Endothelial cell of umbilical vein (primary cell): ENCODE results near the gene SMARCA2. TPM values are rescaled to one million over a fixed set of nuclear protein-coding genes. Genes with fewer than 3 reads are reported as not detected.
A peak's percentile ranks its signal among the peaks of the same experiment; 100 is the strongest.

Experiments used
- BruUV-seq: library from RNA; stranded (reverse); fragments of 400-500 nt; replicated peaks from 2 replicates; lab custom pipeline; 2021; lab: Mats Ljungman, UMichigan
- CTCF ChIA-PET: fragments of 300-600, 350-600 bp; sonication (Branson Sonifier 250); formaldehyde crosslinking; loops from one replicate; lab custom pipeline; 2021; ENCODE audit warnings: antibody characterized with exemption, inconsistent platforms; lab: Charles Lee
- POLR2A ChIA-PET: fragments of 300-600, 350-600 bp; sonication (Branson Sonifier 250); formaldehyde crosslinking; loops from one replicate; lab custom pipeline; 2021; ENCODE audit warnings: antibody characterized with exemption, inconsistent platforms; lab: Charles Lee
- DNase-seq: peaks from one replicate; pipeline ENCODE4 v3.0.0-alpha.2; 2011; ENCODE audit warnings: low read depth, low spot score
- FAIRE-seq: peaks from 2 replicates; lab custom pipeline; 2011; peaks lifted over from hg19 to GRCh38; lab: Jason Lieb, UNC
- H2AFZ ChIP-seq: 2 replicates; pipeline ENCODE4 v1.6.0; 2012; ENCODE audit warnings: low read depth, low read length, control low read depth, inconsistent platforms
- H3K27ac ChIP-seq: 2 replicates; pipeline ENCODE4 v1.5.1; 2011; ENCODE audit warnings: low read depth, mild to moderate bottlenecking, control low read depth, low read length, moderate library complexity; ENCODE audit not compliant: insufficient read depth
- H3K27me3 ChIP-seq, 2 experiments: 2 replicates each; pipeline versions ENCODE4 v1.6.0 to v1.6.1; 2011; ENCODE audit warnings: low read length in 2 of 2, mixed read lengths in 1 of 2; ENCODE audit not compliant: control insufficient read depth in 2 of 2, insufficient read depth in 2 of 2
- H3K36me3 ChIP-seq, 2 experiments: 2 replicates in 1 of 2; 3 replicates in 1 of 2; pipeline ENCODE4 v1.5.1; 2011; ENCODE audit warnings: low read length in 2 of 2, mild to moderate bottlenecking in 1 of 2, moderate library complexity in 1 of 2; ENCODE audit not compliant: control insufficient read depth in 2 of 2, insufficient read depth in 2 of 2; ENCODE audit errors: extremely low read depth in 1 of 2
- H3K4me1 ChIP-seq: 3 replicates; pipeline ENCODE4 v1.5.1; 2011; ENCODE audit warnings: mild to moderate bottlenecking, low read length; ENCODE audit not compliant: control insufficient read depth, insufficient read depth; ENCODE audit errors: extremely low read depth
- H3K4me2 ChIP-seq: 2 replicates; pipeline ENCODE4 v1.6.1; 2011; ENCODE audit warnings: low read length, control low read depth, mixed read lengths; ENCODE audit not compliant: insufficient read depth
- H3K4me3 ChIP-seq, 3 experiments: fragments of 200-600 bp in 1 of 3; sonication (generic), shearing (Covaris generic) in 1 of 3; replicated peaks in 1 of 3; 2 replicates each; pipeline ENCODE4 v1.5.1; 2011 to 2016; ENCODE audit warnings: control low read depth in 3 of 3, low read length in 3 of 3, mild to moderate bottlenecking in 2 of 3, inconsistent platforms in 1 of 3, low read depth in 1 of 3, moderate library complexity in 1 of 3; ENCODE audit not compliant: insufficient read depth in 1 of 3
- H3K79me2 ChIP-seq: 2 replicates; pipeline ENCODE4 v1.6.0; 2012; ENCODE audit warnings: low read length, inconsistent platforms; ENCODE audit not compliant: control insufficient read depth, insufficient read depth
- H3K9ac ChIP-seq: replicated peaks from 2 replicates; pipeline ENCODE3; 2011; ENCODE audit warnings: low read length, control low read depth; ENCODE audit not compliant: insufficient read depth; ENCODE audit errors: extremely low read depth
- H3K9me1 ChIP-seq: replicated peaks from 3 replicates; pipeline ENCODE4 v1.6.0; 2011; ENCODE audit warnings: mild to moderate bottlenecking, low read length; ENCODE audit not compliant: control insufficient read depth, insufficient read depth; ENCODE audit errors: extremely low read depth
- H3K9me3 ChIP-seq: replicated peaks from 2 replicates; pipeline ENCODE4 v1.5.1; 2012; ENCODE audit warnings: low read length, inconsistent platforms; ENCODE audit not compliant: control insufficient read depth, insufficient read depth
- H4K20me1 ChIP-seq: replicated peaks from 2 replicates; pipeline ENCODE3; 2011; ENCODE audit warnings: mild to moderate bottlenecking, low read length; ENCODE audit not compliant: control insufficient read depth, insufficient read depth; ENCODE audit errors: extremely low read depth
- CTCF ChIP-seq, 2 donors: IDR thresholded peaks; 1 replicate in 1 of 2; 2 replicates in 1 of 2; pipeline ENCODE4 v1.5.1; 2011; ENCODE audit warnings: low read length in 2 of 2, mild to moderate bottlenecking in 2 of 2, moderate library complexity in 2 of 2, control low read depth in 1 of 2, inconsistent platforms in 1 of 2, low read depth in 1 of 2; ENCODE audit not compliant: insufficient read depth in 1 of 2; ENCODE audit errors: extremely low read depth in 1 of 2
- EZH2 ChIP-seq: IDR thresholded peaks from 2 replicates; pipeline ENCODE4 v1.6.1; 2012; ENCODE audit warnings: borderline replicate concordance, low read depth, mild to moderate bottlenecking, moderate library complexity, low read length, inconsistent platforms; ENCODE audit not compliant: severe bottlenecking
- FOS ChIP-seq: IDR thresholded peaks from 2 replicates; pipeline ENCODE4 v1.6.1; 2011; ENCODE audit warnings: mild to moderate bottlenecking, low read length, moderate library complexity, borderline replicate concordance; ENCODE audit not compliant: insufficient read depth
- GATA2 ChIP-seq: IDR thresholded peaks from 2 replicates; pipeline ENCODE4 v1.7.0; 2011; ENCODE audit warnings: low read depth, mild to moderate bottlenecking, moderate library complexity, mixed read lengths, low read length; ENCODE audit not compliant: insufficient read length, insufficient read depth
- JUN ChIP-seq: IDR thresholded peaks from 2 replicates; pipeline ENCODE4 v1.6.1; 2011; ENCODE audit warnings: borderline replicate concordance, low read depth; ENCODE audit not compliant: insufficient read length, insufficient read depth
- MAX ChIP-seq: IDR thresholded peaks from 2 replicates; pipeline ENCODE4 v1.6.1; 2011; ENCODE audit not compliant: insufficient read depth, insufficient read length
- MYC ChIP-seq: IDR thresholded peaks from one replicate; pipeline ENCODE4 v1.6.1; 2011; ENCODE audit warnings: mild to moderate bottlenecking, low read depth, low read length
- POLR2A ChIP-seq: IDR thresholded peaks from 2 replicates; pipeline ENCODE4 v1.6.1; 2012; ENCODE audit warnings: low read depth, mild to moderate bottlenecking, control low read depth, low read length
- POLR2AphosphoS5 ChIP-seq: IDR thresholded peaks from 2 replicates; pipeline ENCODE4 v1.6.1; 2012; ENCODE audit warnings: low read depth, mild to moderate bottlenecking, control low read depth, low read length, moderate library complexity; ENCODE audit not compliant: insufficient read depth
- dilution Hi-C: fragments of 300-500 bp; cut with MboI; formaldehyde crosslinking; loops from one replicate; pipeline ENCODE4 v1.15.0; 2019; ENCODE audit warnings: low sequenced_read_pairs; ENCODE audit not compliant: extremely low pct_ligation_motif_present
- intact Hi-C: fragments of 100-400 bp; cut with micrococcal nuclease; formaldehyde crosslinking; loops from one replicate; pipeline ENCODE4 v1.10.0; 2022
- polyA plus RNA-seq, 4 experiments: library from polyadenylated mRNA; depleted of rRNA in 3 of 4; stranded (reverse) in 3 of 4; unstranded in 1 of 4; fragments of >200 nt; gene quantifications; 2 replicates each; pipeline versions ENCODE4 v1.2.1 to v1.2.3, GENCODE V29; 2011 to 2012; ENCODE audit warnings: missing spikeins in 1 of 4
- total RNA-seq: library from RNA; stranded (reverse); gene quantifications from 2 replicates; pipeline ENCODE4 v1.2.3, GENCODE V29; 2021

SMARCA2 gene
- total and polyA plus RNA-seq, 2 donors (not counting 3 experiments of a cell fraction or from before 2014, with no cell fraction given) = 54.5 to 79.9 TPM

- intact Hi-C loops (no loop called here), dilution Hi-C loops (no loop called here)
- Histone ChIP-seq H3K9ac (no peak overlapping the region), H2AFZ (no peak overlapping the region), H3K9me1 (no peaks in the 10 kb centered on the region), H4K20me1 (no peaks in the 10 kb centered on the region), H3K27ac (no peak overlapping the region), H3K79me2 (no peaks in the 10 kb centered on the region), H3K27me3 (no peaks in the 10 kb centered on the region), H3K4me1 (peaks cover 11% of the 10 kb centered on the region), H3K4me3 (no peak overlapping the region), H3K9me3 (no peaks in the 10 kb centered on the region), H3K36me3 (peaks cover 2 to 11% of the 10 kb centered on the region in 2 experiments), H3K4me2 (no peak overlapping the region)
- ChIA-PET CTCF (interaction anchor here (1.0 to 2.1 kb wide), 3 partner anchors 9 to 22 kb away, joined by 3 to 8 read pairs (median 3); no protein-coding TSS in a partner anchor), POLR2A (no interaction called here)
- TF ChIP-seq POLR2AphosphoS5 (no peak), MYC (no peak), FOS (peak; percentile 41), MAX (no peak), POLR2A (no peak), GATA2 (no peak)
- BruUV-seq = no TSS peak
- peak; percentile 31 for DNase-seq
- peak; percentile 67 for FAIRE-seq
Observed at GRCh38 chr9:2093920-2094597, 78.9 kb downstream of the SMARCA2 start.

- DNase-seq (no peak), FAIRE-seq (no peak)
- Histone ChIP-seq H3K27me3 (no peaks in the 10 kb centered on the region), H3K27ac (no peak overlapping the region), H3K79me2 (no peaks in the 10 kb centered on the region), H2AFZ (no peak overlapping the region), H3K36me3 (peaks cover 0 to 15% of the 10 kb centered on the region in 2 experiments), H3K9me1 (no peaks in the 10 kb centered on the region), H4K20me1 (no peaks in the 10 kb centered on the region), H3K4me1 (peaks cover 11% of the 10 kb centered on the region), H3K9ac (no peak overlapping the region), H3K4me3 (no peak overlapping the region), H3K4me2 (no peak overlapping the region), H3K9me3 (no peaks in the 10 kb centered on the region)
- no peak for TF ChIP-seq EZH2
- no peak for TF ChIP-seq POLR2A
- TF ChIP-seq POLR2AphosphoS5 = no peak
- no peak for TF ChIP-seq JUN
- TF ChIP-seq MAX = no peak
- no peak for TF ChIP-seq CTCF (IDR thresholded peaks at IDR 0.05; ENCODE audit: extremely low read depth in 1 of 2, insufficient read depth in 1 of 2, low read depth in 1 of 2, low read length in 2 of 2)
- no peak for TF ChIP-seq FOS
- no peak for TF ChIP-seq MYC
- no peak for TF ChIP-seq GATA2
- POLR2A ChIA-PET = no interaction called here
- no TSS peak for BruUV-seq
- intact Hi-C loops (no loop called here), dilution Hi-C loops (no loop called here)
- CTCF ChIA-PET = interaction anchor here (1.0 kb wide), 1 partner anchor 9 kb away, joined by 3 read pairs; no protein-coding TSS in a partner anchor
Observed at GRCh38 chr9:2096376-2096970, 81.3 kb downstream of the SMARCA2 start.
